WERI-Rb-1 (cell line): ENCODE measurements around the gene ALKBH3.
A peak's percentile ranks its signal among the peaks of the same experiment; 100 is the strongest.

ENCODE experiments used
- DNase-seq: peaks from one replicate; pipeline ENCODE4 v3.0.0-alpha.2; 2020
- H3K27ac ChIP-seq: fragments of 250-450 bp; sonication (Bioruptor Pico); 2 replicates; pipeline ENCODE4 v1.5.1; 2020; ENCODE audit warnings: mild to moderate bottlenecking, moderate library complexity
- H3K27me3 ChIP-seq: fragments of 250-450 bp; sonication (Bioruptor Pico); 2 replicates; pipeline ENCODE4 v1.5.1; 2021; ENCODE audit warnings: mild to moderate bottlenecking, low read depth, moderate library complexity; ENCODE audit not compliant: insufficient read depth, severe bottlenecking
- H3K36me3 ChIP-seq: fragments of 250-450 bp; sonication (Bioruptor Pico); 2 replicates; pipeline ENCODE4 v1.5.1; 2020; ENCODE audit warnings: mild to moderate bottlenecking, moderate library complexity
- H3K4me3 ChIP-seq: 2 replicates; pipeline ENCODE4 v1.5.1; 2011; ENCODE audit warnings: low read depth, mild to moderate bottlenecking, control low read depth, low read length
- H3K9me3 ChIP-seq: fragments of 250-450 bp; sonication (Bioruptor Pico); 2 replicates; pipeline ENCODE4 v1.5.1; 2021; ENCODE audit warnings: mild to moderate bottlenecking, moderate library complexity; ENCODE audit not compliant: severe bottlenecking
- TF ChIP-seq, protein P1 (sequence below): IDR thresholded peaks from 2 replicates; pipeline ENCODE4 v1.5.1; 2011; ENCODE audit warnings: low read depth, mild to moderate bottlenecking, control low read depth, inconsistent platforms, low read length

Gene ALKBH3

DNA sequence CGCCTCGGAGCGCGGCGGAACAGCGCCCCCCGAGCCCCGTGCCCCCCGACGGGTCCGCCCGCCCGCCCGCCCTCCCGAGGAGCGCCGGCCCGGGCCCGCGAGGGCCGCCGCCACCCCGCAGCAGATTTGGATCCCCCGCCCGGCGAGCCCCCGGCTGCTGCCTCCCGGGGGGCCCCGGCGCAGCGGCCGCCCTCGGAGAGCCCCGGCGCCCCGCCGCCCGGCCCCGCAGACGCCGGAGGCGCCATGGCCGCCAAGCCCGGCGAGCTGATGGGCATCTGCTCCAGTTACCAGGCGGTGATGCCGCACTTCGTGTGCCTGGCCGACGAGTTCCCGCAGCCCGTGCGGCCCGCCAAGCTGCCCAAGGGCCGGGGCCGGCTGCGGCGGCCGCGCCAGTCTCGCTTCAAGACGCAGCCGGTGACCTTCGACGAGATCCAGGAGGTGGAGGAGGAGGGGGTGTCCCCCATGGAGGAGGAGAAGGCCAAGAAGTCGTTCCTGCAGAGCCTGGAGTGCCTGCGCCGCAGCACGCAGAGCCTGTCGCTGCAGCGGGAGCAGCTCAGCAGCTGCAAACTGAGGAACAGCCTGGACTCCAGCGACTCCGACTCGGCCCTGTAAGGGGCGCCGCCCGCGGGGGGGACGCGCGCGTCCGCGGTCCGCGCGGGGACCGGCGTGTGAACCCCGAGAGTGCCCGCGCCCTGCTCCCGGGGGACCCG, 62.2 kb downstream of the ALKBH3 start:
- H3K27ac ChIP-seq = peak overlapping the region; percentile 51
- no peaks in the 10 kb centered on the region for H3K9me3 ChIP-seq
- H3K4me3 ChIP-seq = peak overlapping the region; percentile 59
- H3K27me3 ChIP-seq = peaks cover 14% of the 10 kb centered on the region
- DNase-seq = peak; percentile 37
- no peaks in the 10 kb centered on the region for H3K36me3 ChIP-seq
- TF ChIP-seq, protein P1, sequence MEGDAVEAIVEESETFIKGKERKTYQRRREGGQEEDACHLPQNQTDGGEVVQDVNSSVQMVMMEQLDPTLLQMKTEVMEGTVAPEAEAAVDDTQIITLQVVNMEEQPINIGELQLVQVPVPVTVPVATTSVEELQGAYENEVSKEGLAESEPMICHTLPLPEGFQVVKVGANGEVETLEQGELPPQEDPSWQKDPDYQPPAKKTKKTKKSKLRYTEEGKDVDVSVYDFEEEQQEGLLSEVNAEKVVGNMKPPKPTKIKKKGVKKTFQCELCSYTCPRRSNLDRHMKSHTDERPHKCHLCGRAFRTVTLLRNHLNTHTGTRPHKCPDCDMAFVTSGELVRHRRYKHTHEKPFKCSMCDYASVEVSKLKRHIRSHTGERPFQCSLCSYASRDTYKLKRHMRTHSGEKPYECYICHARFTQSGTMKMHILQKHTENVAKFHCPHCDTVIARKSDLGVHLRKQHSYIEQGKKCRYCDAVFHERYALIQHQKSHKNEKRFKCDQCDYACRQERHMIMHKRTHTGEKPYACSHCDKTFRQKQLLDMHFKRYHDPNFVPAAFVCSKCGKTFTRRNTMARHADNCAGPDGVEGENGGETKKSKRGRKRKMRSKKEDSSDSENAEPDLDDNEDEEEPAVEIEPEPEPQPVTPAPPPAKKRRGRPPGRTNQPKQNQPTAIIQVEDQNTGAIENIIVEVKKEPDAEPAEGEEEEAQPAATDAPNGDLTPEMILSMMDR = no peak

DNA sequence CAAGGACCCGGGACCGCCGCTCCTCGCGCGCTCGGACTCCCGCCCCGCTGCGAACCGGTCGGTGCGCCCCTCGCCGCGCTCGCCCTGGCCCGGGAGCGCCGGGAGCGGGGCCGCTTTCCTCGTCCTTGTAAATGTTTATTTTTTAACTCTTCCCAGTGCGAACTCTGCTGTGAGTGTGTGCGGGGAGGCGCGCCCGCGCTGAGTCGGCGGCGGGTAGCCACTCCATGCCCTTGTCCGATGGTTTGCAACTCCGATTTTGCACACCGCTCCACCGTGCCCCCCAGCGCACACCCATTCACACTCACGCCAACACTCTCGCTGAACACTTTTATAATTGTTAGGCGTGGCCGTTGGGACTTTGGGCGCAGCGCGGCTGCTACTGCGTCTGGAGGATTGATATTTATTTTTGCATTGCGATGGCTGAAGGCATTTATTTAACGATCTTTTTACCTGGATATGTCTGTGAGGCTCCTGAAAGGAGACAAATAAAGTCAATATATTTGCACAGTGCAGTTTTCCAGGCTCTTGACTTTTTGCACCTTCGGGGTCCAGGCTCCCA, 62.8 kb downstream of the ALKBH3 start:
- Histone ChIP-seq H3K36me3 (no peaks in the 10 kb centered on the region), H3K9me3 (no peaks in the 10 kb centered on the region), H3K4me3 (peak overlapping the region; percentile 58), H3K27ac (peak overlapping the region; percentile 51), H3K27me3 (peaks cover 14% of the 10 kb centered on the region)
- TF ChIP-seq, protein P1 = no peak
- DNase-seq = no peak

DNA sequence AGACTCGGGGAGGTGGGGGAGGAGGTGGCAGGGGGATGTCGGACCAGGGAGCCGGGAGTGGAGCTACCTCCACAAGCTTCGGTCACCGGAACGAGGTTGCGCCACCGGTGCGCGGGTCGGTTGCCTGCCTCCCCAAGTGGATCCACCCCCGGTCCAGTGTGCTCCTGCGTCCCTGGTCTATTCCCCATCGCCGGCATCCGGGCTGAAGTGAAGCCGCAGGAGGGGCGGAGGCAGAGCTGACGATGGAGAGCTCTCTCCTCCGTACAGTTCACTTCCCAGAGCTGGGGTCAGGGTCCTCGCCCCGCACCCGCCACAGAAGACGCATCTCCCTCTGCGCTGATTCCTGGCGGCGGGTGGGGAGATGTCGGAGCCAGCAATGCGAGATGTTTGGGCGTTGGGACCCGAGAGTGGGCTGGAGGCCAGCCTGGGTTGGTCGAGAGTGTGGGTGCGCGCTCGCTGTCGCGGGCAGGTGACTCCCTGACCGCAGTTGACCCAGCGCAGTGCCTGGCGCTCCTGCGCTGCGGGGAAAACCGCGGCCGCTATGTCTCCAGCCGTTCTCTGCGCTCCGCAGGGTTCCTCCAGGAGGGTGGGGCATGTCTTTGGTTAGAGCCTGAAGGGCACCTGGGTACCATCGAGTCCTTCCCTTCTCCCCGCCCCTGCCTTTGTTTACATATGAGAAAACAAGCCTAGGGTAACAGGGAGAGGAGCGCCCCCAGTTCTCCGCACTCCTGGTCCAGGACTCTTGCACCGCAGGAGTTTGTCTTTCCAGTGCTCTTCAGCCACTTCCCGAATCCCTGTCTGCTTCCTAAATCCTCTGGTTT, 63.5 kb downstream of the ALKBH3 start:
- DNase-seq = peak; percentile 19
- no peaks in the 10 kb centered on the region for H3K36me3 ChIP-seq

DNA sequence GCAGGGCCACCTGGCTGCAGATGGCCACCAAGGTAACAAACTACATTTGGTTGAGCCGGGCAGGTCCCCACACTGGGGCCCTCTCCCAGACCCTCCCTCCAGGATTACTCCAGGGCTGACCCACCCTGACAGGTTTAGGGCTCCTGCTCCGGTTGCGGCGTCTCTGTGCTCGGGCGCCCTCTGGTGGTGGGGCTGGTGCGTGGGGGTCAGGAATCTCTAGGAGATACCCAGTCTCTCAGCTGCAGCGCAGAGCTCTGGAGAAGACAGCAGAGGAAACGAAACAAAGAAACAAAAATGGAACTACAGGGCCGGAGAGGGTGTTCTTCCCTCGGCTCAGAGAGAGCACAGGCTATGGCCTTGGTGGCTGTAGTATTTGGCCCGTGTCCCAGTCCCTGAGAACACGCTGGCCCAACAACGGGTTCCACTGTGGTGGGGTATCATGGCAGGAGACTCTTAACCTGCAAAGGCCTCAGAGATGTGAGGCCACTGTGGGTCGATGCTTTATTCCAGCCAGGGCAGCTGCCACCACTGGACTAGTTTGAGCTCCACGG, 64.2 kb downstream of the ALKBH3 start:
- Histone ChIP-seq H3K27me3 (peaks cover 14% of the 10 kb centered on the region), H3K9me3 (no peaks in the 10 kb centered on the region), H3K27ac (no peak overlapping the region), H3K4me3 (peak overlapping the region; percentile 58), H3K36me3 (no peaks in the 10 kb centered on the region)
- TF ChIP-seq, protein P1 = peak; percentile 67
- DNase-seq = peak; percentile 76

More for the DNA sequence above, 63.5 kb downstream of the ALKBH3 start:
- Histone ChIP-seq H3K9me3 (no peaks in the 10 kb centered on the region), H3K27ac (no peak overlapping the region), H3K27me3 (peaks cover 14% of the 10 kb centered on the region), H3K4me3 (peak overlapping the region; percentile 58)
- TF ChIP-seq, protein P1 = no peak

DNA sequence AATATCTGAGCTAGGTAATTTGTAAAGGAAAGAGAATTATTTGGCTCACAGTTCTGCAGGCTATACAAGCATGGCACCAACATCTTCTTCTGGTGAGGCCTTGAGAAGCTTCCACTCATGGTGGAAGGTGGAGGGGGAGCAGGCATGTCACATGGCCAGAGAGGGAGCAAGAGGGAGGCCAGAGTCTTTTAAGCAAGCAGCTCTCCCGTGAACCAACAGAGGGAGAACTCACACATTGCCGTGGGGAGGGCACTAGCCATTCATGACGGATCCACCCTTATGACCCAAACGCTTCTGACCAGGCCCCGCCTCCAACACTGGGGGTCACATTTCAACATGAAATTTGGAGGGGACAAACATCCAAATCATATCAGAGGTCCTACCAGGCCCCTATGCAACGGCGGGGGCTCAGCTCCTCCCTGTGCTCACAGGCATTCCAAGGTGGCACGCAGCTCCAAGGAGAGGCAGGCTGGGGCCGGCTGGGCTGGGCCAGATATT, 66.4 kb downstream of the ALKBH3 start:
- Histone ChIP-seq H3K27me3 (peaks cover 14% of the 10 kb centered on the region), H3K27ac (no peak overlapping the region), H3K4me3 (no peak overlapping the region), H3K9me3 (no peaks in the 10 kb centered on the region), H3K36me3 (no peaks in the 10 kb centered on the region)
- TF ChIP-seq, protein P1 = peak; percentile 63
- DNase-seq = peak; percentile 51
